Activated T-cell treated with anti-CD3 and anti-CD28 coated beads, Interleukin-2, amount 50 U/mL, for 1 hour (primary cell): ENCODE measurements around the gene CCDC60.

Experiments used
- DNase-seq: peaks from one replicate; pipeline ENCODE4 v3.0.0-alpha.2; 2020

Gene CCDC60

GRCh38 chr12:119334430-119335170 is at the start of gene CCDC60:
Gene CCDC60 (plus strand): TSS chr12:119334729. CDS start chr12:119335177, 448 bp downstream.
- no peak for DNase-seq

DNA sequence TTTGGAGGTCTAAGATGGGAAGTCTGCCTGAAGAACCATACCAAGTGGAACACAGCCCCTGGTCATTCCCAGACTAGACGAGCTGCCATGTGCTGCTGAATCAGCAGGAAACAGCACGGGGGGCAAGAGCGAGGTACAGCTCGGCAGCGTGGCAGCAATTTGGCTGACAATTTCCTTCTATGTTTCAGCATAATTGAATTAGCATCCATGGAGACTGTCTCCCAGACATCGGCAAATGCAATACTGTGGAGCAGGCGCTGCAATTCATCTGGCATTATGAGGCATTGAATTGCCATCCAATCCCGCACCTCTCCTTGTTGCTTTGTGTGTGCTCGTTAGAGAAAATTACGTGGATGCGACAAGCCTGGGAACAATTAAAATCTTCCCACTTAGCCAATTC is 46.0 kb upstream of the CCDC60 start:
- DNase-seq: no peak

GRCh38 chr12:119292893-119293630 is 41.5 kb upstream of the CCDC60 start:
- no peak for DNase-seq

DNA sequence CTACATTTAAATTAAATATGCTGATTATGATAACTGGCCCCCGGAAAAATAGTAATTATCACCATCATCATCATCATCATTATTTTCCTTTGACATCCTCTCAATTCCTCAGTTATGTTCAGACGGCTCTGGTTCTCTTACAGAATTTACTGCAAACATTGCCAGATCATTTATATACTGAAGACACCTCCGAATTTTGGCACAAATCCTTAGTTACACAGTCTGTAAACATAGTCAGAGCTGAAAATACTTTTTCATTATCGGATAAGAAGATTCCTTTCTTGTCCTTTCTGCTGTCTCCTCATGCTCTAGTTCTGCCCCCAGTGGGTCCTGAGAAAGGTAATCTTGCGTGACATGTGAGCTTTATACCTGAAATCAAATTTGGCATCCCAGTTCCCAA is 40.3 kb upstream of the CCDC60 start:
- no peak for DNase-seq

GRCh38 chr12:119296535-119296934 is 38.0 kb upstream of the CCDC60 start:
- no peak for DNase-seq

- no peak for DNase-seq
These were observed 35.4 kb upstream of the CCDC60 start for GRCh38 chr12:119299130-119299529.

GRCh38 chr12:119301379-119301778 is 33.1 kb upstream of the CCDC60 start:
- no peak for DNase-seq

DNA sequence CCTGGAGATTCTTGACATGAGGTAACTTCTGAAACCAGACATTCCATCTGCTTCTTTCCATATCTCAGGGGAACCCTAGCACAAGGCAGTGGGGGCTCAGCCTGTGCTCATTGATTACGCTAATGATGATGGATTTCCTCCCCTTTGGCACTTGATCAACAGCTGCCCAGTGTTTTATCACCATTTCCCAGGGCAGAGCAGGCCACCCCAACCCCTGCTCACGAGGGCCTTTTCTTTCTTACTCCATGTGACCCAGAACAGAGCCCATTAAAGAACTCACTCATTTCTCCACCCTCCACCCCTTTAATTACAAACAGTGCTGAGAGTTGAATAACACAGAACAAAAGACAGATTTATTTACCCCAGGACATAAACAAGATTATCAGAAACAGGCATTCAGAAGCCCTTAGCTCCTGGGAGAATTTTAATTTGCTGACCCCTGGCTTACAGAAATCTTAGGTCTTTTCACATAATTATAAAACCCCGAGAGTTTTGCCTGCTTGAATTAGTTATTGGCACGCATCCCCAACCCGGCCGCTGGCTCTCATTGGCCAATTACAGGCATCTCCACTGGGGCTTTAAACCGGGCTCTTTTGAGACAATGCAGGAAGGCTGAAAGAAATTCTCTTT is 32.0 kb upstream of the CCDC60 start:
- DNase-seq: no peak

DNA sequence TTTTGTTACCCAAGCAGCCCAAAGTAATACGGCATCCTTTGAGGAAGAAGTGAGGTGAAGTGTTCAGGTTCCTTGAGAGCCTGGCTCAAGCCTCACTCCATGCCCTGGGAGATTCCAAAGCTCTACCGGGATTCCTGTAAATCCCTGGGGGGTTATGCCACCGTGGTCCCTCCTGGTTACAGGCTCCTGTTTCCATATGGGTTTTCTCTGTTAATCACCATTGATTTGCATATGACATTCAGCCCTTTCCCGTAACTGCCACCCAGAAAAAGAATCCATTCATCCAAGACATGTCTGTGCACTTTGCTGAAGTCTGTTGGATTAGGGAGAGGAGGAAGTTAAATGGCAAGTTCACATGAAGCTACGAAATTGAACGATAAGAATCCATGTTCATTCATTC is 27.9 kb upstream of the CCDC60 start:
- DNase-seq: no peak

DNA sequence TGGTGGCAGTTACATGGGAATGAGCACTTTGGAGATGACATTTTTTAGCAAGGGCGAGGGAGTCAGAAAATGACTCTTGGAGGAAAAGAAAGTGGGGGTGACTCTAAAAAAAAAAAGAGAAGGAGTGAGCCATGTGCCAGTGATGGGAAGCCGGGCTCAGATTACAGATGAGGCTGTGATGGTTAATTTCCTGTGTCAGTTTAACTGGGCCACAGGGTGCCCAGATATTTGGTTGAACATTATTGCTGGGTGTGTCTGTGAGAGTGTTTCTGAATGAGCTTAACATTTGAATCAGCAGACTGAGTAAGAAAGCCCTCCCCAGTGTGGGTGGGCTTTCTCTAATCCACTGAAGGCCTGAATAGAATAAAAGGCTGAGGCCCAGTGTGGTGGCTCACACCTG is 26.8 kb upstream of the CCDC60 start:
- DNase-seq: no peak

- no peak for DNase-seq
These were observed 25.6 kb upstream of the CCDC60 start for GRCh38 chr12:119308708-119309456.

GRCh38 chr12:119311878-119312277 is 22.7 kb upstream of the CCDC60 start:
- DNase-seq: no peak

GRCh38 chr12:119312904-119313303 is 21.6 kb upstream of the CCDC60 start:
- DNase-seq: no peak

DNA sequence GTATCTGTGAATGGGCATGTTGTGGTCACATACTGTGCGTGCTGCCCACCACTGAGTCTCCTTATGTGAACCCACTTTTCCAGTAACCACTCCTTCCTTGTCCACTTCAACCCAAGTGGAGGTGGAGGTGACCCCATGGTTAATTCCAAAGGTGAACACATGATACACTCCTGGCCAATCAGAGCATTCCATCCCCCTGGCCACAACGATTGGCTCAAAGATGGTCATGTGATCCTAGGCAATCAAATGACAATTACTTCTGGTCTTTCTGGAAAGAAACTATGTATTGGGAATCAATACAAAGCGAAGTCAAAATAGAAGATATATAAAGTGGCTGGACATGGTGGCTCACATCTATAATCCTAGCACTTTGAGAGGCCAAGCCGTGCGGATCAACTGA is 20.2 kb upstream of the CCDC60 start:
- DNase-seq: no peak

DNA sequence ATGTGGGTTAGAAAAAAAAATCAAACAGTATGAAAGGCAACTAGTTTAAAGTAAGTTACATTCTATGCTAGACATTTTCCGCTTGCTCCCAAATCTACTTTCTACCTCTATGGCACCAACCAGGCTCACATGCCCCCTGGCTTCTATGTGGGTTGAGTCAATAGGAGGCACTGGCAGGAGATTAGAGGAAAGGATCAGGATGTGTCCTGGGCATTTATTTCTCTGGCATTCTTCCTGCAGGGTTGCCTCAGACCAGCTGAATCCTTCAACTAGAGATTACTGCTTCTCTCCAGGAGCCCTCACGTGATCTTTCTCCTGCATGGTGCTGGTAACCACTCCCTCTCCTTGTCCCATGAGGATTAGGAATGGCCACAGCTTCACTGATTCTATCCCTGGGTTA is 14.9 kb upstream of the CCDC60 start:
- DNase-seq: no peak

- no peak for DNase-seq
These were observed 13.9 kb upstream of the CCDC60 start for GRCh38 chr12:119320678-119321077.

GRCh38 chr12:119322301-119322723 is 12.2 kb upstream of the CCDC60 start:
- no peak for DNase-seq

GRCh38 chr12:119325813-119326212 is 8.7 kb upstream of the CCDC60 start:
- DNase-seq: no peak

- no peak for DNase-seq
These were observed 8.2 kb upstream of the CCDC60 start for GRCh38 chr12:119326341-119326740.

DNA sequence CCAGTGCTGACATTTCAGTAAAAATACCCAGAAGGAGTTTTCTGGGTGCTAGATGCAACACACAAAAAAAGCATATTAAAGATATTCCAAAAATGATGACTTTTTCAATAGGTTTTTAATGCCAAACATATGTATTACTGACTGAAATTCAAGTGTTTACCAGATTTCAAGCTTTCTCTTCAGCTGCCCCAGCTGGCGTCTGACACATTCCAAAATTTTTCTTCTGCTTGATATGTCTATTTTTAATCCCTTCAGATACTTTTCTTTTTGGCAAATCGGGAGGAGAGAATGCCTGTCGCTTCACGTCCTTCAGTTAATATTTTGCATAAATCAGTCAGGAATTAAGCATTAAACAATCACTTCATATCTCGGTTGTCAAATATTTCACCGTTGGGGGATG is 7.1 kb upstream of the CCDC60 start:
- DNase-seq: no peak

DNA sequence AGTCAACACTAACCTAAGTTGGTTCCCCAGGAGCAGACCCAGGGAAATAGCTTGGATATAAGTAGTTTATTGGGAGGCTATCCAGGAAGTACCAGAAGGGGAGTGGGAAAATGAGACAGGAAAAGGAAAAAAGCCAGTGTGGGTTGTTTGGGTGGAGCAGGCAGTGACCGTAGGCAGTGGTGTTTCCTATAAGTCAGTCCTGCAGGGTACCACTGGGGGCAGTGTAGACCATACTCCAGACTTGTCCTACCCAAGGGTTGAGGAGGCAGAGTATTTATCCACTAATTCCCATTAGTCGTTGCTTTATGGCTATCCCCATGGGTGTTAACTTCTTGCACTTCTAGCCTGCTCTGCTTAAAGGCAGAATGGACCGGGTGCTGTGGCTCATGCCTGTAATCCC is 6.4 kb upstream of the CCDC60 start:
- DNase-seq: no peak

DNA sequence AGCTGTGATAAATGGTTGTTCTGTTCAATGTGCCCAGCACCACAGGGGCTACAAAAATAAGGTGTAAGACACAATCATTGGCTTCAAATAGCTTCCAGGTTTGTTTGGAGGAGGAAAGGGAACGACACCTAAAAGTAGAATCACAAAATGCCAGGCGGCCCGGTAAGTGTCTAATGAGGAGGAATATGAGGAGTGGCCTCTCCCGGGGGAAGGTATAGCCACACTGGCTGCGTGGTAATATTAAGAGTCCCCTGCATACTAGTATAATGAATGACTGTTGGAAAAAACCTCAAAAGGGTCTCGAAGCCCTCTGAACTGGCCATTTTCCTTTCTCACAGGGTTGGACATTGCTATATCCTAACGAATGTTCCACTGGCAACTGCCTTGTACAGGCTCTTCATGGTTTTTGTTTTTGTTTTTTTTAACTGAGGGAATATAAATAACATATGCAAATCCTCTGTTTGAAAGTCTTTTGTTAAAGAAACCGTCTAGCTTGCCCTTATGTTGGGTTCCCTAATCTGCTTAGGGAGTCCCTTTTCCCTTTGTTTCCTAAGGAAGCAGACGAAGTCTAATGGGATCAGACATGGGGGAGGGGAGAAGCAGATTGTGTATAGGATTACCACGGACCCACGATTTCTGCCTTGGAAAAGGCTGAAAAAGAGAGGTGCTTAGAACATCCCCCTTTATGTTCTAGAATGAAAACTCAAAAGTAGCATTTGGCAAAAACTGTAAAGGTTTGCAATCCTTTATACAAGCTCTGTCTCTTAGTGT is 4.2 kb downstream of the CCDC60 start:
- DNase-seq: no peak

DNA sequence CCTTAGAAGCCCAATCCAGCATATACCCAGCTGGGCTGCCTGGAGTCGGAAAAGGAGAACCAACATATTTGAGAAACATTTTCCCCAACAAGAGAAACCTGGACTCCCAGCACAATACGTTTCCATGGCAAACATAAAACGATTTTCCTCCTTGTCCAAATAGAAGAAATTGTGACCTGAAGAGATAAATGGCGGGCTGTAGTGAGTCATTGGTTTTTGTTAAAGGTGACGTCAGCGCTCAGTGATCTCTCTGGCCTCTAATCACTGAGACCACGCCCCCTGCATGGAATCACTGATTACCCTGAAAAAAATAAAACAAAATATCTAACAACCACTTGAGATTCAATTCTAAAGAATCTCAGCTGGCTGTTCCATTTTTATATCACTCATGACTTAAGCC is 6.0 kb downstream of the CCDC60 start:
- no peak for DNase-seq
